ENCODE data around the gene PNMA8B. TPM values are rescaled to one million over a fixed set of nuclear protein-coding genes. Genes with fewer than 3 reads are reported as not detected.

The PNMA8B gene
- total RNA-seq, 2 donors from 2014 or later: 3.1 to 5.9 TPM

DNA sequence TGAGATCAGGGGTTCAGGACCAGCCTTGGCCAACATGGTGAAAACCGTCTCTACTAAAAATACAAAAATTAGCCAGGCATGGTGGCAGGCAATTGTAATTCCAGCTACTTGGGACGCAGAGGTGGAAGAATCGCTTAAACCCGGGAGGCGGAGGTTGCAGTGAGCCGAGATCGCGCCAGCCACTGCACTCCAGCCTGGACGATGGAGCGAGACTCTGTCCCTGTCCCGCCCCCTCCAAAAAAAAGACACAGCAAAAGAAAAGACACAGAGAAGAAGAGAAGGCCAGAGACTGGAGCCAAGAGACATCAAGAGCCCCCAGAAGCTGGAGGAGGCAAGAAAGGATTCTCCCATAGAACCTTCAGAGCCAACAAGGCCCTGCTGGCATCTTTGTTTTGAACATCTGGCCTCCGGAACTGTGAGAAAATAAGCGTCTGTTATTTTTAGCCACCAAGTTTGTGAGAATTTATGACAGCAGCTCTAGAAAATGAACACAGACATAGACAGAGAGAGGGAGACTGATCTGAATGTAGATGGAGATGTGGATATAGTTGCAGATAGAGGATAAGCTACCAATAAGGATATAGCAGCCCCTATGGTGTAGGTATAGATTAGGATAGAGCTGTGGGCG, 25.7 kb upstream of the PNMA8B start:
- Histone ChIP-seq H3K9ac (ENCODE audit: extremely low read depth, low read length, poor library complexity, severe bottlenecking) (no peak overlapping the region), H3K4me3 (ENCODE audit: low read length) (no peak overlapping the region), H3K9me3 (ENCODE audit: control insufficient read depth, low read length) (no peaks in the 10 kb centered on the region), H3K27me3 (ENCODE audit: control insufficient read depth, insufficient read depth, low read length, poor library complexity, severe bottlenecking) (no peaks in the 10 kb centered on the region), H3K4me1 (ENCODE audit: control insufficient read depth, insufficient read depth, low read length) (no peaks in the 10 kb centered on the region), H3K36me3 (ENCODE audit: control insufficient read depth, insufficient read depth, low read length) (no peaks in the 10 kb centered on the region), H3K27ac (ENCODE audit: low read depth, low read length) (no peak overlapping the region)
- no peaks in the 10 kb centered on the region for H3K9me3 Mint-ChIP-seq
- H3K4me1 Mint-ChIP-seq: no peaks in the 10 kb centered on the region
- H3K36me3 Mint-ChIP-seq (ENCODE audit: low read depth): no peaks in the 10 kb centered on the region
- 95 to 98% methylated on average over 13 to 14 of the region's 14 CpGs for WGBS, 2 experiments (ENCODE audit: insufficient coverage in 1 of 2, insufficient read length in 1 of 2)
- H3K27ac Mint-ChIP-seq: no peak overlapping the region
- no peak for DNase-seq
- TF ChIP-seq, protein P1, sequence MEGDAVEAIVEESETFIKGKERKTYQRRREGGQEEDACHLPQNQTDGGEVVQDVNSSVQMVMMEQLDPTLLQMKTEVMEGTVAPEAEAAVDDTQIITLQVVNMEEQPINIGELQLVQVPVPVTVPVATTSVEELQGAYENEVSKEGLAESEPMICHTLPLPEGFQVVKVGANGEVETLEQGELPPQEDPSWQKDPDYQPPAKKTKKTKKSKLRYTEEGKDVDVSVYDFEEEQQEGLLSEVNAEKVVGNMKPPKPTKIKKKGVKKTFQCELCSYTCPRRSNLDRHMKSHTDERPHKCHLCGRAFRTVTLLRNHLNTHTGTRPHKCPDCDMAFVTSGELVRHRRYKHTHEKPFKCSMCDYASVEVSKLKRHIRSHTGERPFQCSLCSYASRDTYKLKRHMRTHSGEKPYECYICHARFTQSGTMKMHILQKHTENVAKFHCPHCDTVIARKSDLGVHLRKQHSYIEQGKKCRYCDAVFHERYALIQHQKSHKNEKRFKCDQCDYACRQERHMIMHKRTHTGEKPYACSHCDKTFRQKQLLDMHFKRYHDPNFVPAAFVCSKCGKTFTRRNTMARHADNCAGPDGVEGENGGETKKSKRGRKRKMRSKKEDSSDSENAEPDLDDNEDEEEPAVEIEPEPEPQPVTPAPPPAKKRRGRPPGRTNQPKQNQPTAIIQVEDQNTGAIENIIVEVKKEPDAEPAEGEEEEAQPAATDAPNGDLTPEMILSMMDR (conservative IDR thresholded peaks at IDR 0.05): no peak
- H3K4me3 Mint-ChIP-seq: no peak overlapping the region
- H3K27me3 Mint-ChIP-seq (ENCODE audit: insufficient read depth): peaks cover 3% of the 10 kb centered on the region

DNA sequence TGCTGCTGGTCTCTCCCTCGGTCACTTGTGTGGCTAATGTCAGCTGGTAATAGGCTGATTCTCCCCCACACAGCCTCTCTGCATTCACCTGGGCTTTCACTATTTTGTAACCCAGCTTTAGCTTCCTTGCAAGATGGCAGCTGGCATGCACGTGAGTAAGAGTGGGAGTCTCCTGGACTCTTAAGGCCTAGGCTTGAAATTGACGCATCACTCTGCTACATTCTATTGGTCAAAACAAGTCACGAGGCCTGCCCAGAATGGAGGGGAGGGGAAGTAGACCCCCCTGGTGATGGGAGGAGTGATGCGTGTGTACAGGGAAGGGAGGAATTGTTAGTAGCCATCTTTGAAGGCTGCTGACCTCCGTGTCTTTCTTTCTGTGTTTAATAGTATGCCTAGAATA, 24.9 kb upstream of the PNMA8B start:
- H3K9ac ChIP-seq (ENCODE audit: extremely low read depth, low read length, poor library complexity, severe bottlenecking): no peak overlapping the region
- TF ChIP-seq, protein P1 (conservative IDR thresholded peaks at IDR 0.05): no peak
- 84 to 91% methylated on average over 4 to 5 of the region's 6 CpGs for WGBS, 2 experiments (ENCODE audit: insufficient coverage in 1 of 2, insufficient read length in 1 of 2)
- Mint-ChIP-seq H3K27ac (no peak overlapping the region), H3K36me3 (ENCODE audit: low read depth) (no peaks in the 10 kb centered on the region), H3K4me3 (no peak overlapping the region), H3K4me1 (no peaks in the 10 kb centered on the region), H3K9me3 (no peaks in the 10 kb centered on the region), H3K27me3 (ENCODE audit: insufficient read depth) (peaks cover 5% of the 10 kb centered on the region)
- DNase-seq: no peak
- no peak overlapping the region for H3K27ac ChIP-seq (ENCODE audit: low read depth, low read length)
- no peak overlapping the region for H3K4me3 ChIP-seq (ENCODE audit: low read length)
- H3K9me3 ChIP-seq (ENCODE audit: control insufficient read depth, low read length): no peaks in the 10 kb centered on the region
- no peaks in the 10 kb centered on the region for H3K4me1 ChIP-seq (ENCODE audit: control insufficient read depth, insufficient read depth, low read length)
- no peaks in the 10 kb centered on the region for H3K27me3 ChIP-seq (ENCODE audit: control insufficient read depth, insufficient read depth, low read length, poor library complexity, severe bottlenecking)
- H3K36me3 ChIP-seq (ENCODE audit: control insufficient read depth, insufficient read depth, low read length): no peaks in the 10 kb centered on the region

DNA sequence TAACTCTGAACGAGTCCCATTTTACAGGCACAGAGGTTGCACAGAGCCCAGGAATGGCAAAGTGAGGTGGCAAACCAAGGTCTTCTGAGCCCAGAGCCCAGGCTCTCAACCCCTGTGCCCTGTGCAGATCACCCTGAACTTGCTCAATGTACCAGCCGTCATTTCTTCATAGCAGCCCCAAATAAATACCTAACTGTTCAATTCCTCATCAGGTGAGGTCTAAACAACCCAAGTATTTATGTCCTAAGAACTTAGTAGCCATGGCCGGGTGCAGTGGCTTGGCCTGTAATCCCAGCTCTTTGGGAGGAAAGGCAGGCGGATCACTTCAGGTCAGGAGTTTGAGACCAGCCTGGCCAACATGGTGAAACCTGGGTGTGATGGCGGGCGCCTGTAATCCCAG, 21.8 kb upstream of the PNMA8B start:
- TF ChIP-seq, protein P1 (conservative IDR thresholded peaks at IDR 0.05): no peak
- 93 to 97% methylated on average over 3 to 6 of the region's 6 CpGs for WGBS, 2 experiments (ENCODE audit: insufficient coverage in 1 of 2, insufficient read length in 1 of 2)
- Mint-ChIP-seq H3K27me3 (ENCODE audit: insufficient read depth) (peaks cover 2% of the 10 kb centered on the region), H3K4me1 (no peaks in the 10 kb centered on the region), H3K4me3 (no peak overlapping the region), H3K36me3 (ENCODE audit: low read depth) (no peaks in the 10 kb centered on the region), H3K9me3 (no peaks in the 10 kb centered on the region), H3K27ac (no peak overlapping the region)
- H3K4me1 ChIP-seq (ENCODE audit: control insufficient read depth, insufficient read depth, low read length): no peaks in the 10 kb centered on the region
- no peaks in the 10 kb centered on the region for H3K36me3 ChIP-seq (ENCODE audit: control insufficient read depth, insufficient read depth, low read length)
- H3K27me3 ChIP-seq (ENCODE audit: control insufficient read depth, insufficient read depth, low read length, poor library complexity, severe bottlenecking): no peaks in the 10 kb centered on the region
- no peak for DNase-seq
- H3K9ac ChIP-seq (ENCODE audit: extremely low read depth, low read length, poor library complexity, severe bottlenecking): no peak overlapping the region
- H3K27ac ChIP-seq (ENCODE audit: low read depth, low read length): no peak overlapping the region
- no peaks in the 10 kb centered on the region for H3K9me3 ChIP-seq (ENCODE audit: control insufficient read depth, low read length)
- no peak overlapping the region for H3K4me3 ChIP-seq (ENCODE audit: low read length)
